NCI-H187 treated with DMSO at 0.1 percent for 48 hours (cell line): ENCODE measurements around the gene MIPOL1.
"Not testable (repeated sequence)": the region's sequence is repeated elsewhere in the genome, so short reads cannot be mapped to it uniquely, and the experiment has no call there.

Experiments
- DNase-seq: peaks from one replicate; lab custom pipeline; 2025; lab: John Stamatoyannopoulos, UW

MIPOL1 gene

DNA sequence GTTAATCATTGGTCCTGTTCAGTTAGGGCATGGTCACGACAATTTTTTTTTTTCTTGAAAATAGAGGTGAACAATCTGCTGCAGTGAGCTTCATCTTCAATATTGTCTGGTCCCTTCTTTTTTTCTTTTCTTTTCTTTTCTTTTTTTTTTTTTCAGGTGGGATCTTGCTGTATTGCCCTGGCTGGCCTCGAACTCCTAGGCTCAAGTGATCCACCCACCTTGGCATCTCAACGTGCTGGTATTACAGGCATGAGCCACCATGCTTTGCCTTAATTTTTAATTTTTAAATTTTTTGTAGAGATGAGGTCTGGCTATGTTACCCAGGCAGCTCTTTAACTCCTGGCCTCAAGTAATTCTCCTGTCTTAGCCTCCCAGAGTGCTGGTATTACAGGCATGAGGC, 36.5 kb downstream of the MIPOL1 start:
- DNase-seq: no peak

DNA sequence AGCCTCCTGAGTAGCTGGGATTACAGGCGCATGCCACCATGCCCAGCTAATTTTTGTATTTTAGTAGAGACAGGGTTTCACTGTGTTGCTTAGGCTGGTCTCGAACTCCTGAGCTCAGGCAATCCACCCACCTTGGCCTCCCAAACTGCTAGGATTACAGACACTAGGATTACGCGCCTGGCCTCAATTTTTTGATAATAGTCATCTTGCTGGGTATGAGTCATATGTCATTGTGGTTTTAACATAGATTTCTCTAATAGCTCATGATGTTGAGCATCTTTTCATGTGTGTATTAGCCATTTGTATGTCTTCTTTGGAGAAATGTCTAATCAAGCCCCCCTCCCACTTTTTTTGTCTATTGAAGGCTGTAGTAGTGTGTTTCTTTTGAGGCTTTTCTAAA, 38.3 kb downstream of the MIPOL1 start:
- not testable (repeated sequence) for DNase-seq

DNA sequence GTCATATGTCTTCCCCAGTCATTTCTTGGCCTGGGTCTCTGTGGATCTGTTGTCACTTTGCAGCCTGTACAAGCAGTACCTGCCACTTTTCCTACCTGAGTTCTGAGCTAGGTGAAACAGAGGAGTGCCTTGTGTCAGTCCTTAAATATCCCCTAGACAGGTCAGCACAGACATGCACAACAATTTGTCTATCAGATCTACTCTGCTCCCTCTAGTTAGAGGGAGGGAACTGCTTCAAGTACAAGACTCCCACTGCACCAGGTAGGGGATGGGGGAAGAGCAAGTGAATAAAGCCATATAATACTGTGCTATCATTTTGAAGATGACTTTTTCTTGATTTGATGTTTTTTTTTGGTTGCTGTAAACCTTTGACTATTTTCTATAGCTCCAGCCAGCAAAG, 39.4 kb downstream of the MIPOL1 start:
- no peak for DNase-seq

DNA sequence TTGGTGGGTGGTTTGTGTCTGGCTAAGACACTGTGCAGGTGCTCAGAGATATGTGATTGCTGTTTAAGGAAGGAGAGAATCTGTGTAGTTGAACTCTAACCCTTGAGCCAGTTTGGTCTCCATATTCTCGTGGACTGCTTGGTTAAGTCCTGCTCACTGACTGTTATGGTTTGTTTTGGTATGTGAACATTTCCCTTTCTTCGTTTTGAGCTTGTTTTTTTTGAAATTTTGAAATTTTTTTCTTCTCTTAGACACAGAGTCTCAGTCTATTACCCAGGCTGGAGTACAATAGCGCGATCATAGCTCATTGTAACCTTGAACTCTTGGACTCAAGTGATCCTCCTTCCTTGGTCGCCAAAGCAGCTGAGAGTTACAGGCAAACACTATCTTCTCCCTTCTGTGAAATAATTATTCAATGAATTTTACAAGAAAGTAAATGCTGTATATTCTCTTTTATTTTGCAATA, 40.0 kb downstream of the MIPOL1 start:
- DNase-seq: no peak

DNA sequence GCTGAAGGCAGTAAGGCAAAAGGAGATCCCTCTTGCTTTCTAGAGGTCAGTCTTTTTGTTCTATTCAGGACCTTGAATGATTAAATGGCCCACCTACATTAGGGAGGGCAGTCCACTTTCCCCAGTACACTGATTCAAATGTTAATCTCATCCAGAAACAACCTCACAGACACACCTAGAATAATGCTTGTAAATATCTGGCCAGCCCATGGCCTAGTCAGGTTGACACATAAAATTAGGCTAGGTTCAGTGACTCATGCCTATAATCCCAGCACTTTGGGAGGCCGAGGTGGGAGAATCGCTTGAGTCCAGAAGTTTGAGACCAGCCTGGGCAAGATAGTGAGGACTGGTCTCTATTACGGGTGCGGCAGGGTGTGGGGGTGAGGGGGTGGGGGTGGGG, 43.5 kb downstream of the MIPOL1 start:
- DNase-seq: no peak

DNA sequence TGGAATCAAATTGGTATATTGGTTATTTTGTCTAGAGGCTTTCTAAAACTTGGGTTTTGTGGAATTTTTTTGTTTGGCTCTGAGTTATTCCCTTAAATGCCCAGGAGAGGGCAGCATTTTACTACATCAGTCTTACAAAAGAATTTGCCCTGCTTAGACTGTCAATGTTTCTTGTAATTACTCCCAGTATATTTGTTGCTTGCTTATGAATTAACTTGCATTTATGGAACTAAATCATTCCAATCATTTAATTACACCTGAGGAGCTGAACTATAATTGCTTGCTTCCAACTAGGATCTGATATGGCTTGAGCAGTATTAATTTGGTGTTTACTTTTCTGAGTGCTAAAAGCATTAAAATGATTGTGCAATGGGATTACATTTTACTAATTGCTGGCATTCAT, 48.7 kb downstream of the MIPOL1 start:
- DNase-seq: peak; percentile 23

DNA sequence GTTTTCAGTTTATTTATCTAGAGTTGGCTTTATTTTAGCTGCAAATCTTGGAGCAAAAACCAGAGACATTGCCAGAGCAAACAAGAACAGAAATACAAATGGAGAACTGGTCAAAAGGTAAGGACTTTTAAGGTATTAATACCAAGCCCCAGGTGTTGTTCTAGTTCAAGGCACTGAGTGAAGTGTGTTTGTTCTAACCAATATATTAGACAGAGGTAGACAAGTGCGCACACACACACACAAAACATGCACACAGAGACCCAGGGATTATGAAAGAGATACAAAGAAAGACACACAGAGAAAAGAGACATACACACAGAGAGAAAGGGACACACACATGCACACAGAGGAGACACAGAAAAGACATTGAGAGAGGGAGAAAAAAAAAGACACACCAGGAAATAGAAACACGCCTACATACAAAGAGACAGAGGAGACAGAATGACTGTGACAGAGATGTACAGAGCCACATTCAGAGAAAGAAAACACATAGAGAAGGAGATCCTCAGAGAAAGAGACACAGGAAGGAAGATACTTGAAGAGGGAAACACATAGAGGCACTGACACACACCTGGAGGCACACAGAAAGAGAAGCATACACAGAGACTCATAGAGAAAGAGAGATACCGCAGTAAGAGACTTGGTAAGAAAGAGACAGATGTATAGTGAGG, 50.2 kb downstream of the MIPOL1 start:
- DNase-seq: no peak

DNA sequence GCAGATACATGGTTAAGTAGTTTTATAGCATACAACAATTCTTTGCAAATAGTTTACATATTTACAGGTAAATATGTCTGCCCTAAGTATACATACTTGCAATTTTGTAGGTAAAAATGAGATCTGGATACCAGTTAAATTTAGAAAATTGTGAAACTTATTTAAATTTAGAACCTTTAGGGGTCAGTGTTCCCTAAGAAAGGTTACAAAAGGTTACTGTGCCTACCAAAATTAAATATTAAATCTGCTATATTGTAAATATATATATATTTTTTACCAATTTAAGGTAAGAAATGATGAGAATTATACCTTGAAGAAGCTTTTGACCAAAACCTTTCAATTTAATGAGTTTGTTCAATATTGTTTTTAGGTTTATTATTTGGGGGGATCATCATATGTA, 54.0 kb downstream of the MIPOL1 start:
- DNase-seq: no peak

DNA sequence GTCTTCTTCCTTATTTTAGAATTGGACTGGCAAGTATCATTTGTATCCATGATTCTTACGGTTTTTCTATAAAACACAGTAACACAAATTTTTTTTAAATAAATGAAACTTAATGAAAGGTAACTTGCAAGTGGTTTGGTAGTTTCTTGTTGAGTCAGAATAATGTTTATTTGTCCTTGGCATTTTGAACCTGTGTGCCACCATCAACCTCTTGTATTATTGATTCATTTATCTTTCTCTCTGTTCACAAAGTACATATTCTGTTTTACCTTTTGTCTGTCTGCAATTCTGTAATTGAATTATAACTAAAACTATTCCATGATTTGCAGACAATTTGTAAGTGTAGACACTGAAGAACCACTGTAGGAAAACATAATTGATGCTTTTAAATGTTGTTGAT, 54.7 kb downstream of the MIPOL1 start:
- DNase-seq: no peak

DNA sequence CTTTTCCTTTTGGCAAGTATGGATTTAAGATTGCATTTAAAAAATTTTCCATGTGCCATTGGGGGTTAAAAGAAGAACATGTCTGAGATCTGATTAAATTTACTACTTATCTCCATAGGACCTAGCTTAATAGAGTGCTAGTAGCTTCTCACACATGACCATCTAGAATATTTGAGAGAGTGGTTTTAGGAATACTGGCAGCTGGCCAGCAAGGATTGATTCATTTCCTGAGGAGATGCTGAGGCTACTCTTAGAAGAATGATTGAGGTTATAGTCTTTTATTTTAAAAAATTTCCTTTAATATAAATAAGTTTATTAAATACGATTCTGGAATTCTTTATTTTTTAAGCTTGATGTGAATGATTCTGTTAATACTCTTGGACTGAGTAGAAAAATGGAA, 56.2 kb downstream of the MIPOL1 start:
- no peak for DNase-seq

DNA sequence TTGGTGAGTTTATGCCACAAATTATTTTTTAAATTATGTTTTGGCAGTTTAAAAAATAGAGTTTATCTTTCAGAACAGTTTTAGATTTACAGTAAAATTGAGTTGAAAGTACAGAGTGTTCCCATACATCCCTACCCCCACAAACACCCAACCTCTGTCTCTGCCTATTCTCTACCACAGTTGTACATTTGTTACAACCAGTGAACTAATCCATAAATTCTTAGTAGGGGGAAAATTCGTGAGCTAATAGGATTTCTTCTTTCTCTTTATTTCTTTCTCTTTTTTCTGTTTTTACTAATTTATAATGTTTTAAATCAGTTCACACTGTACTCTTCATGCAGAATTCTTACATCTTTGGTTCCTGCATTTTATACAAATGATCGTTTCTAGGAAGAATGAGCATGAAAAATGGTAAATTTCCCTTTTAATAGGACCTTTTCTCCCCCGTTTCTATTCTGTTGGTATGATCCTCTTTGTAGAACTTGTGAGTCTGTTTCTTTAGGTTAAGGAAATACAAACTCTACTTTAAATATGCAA, 56.7 kb downstream of the MIPOL1 start:
- DNase-seq: no peak

DNA sequence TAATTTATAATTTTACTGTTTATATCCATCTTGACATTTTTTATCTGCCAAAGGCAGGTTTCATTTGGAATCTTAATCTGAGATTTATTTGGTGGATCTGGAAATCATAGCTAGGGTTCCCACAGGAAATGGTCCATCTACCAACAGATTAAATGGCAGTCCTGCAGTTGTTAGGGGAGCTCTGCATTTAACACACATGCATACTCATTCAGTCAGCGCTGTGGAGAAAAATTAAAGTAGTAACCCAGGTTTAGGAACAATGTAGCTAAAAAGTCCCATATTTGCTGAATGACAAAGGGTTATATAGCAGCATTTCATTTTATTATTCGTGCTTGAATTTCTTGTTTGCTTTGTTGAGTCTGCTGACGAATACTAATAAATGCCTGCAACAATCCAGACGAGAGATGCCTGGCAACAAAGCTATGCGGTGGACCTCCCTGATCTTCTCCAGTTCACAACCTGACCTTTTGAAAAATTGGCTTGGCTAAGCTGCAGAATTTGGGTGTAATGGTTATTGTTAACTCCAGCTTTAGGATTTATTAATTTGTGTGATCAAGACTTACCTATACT, 59.8 kb downstream of the MIPOL1 start:
- DNase-seq: no peak

DNA sequence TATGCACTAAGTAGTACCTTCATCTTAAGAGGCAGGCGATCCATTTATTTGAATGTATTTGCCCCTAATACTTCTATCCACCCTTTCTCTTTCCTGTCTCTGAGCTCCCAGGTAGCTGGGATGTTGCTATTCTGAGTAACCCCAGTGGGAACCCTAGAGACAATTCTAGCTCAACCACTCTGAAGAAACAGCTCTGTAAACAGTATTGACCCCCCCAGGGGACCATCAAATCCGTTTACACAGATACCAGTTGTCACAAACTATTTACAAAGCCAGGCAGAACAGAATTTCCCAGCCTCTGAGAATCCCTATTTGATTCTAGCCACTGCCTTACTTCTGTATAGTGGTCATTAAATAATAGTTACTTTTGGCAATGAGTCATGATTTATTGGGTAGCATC, 64.9 kb downstream of the MIPOL1 start:
- no peak for DNase-seq

DNA sequence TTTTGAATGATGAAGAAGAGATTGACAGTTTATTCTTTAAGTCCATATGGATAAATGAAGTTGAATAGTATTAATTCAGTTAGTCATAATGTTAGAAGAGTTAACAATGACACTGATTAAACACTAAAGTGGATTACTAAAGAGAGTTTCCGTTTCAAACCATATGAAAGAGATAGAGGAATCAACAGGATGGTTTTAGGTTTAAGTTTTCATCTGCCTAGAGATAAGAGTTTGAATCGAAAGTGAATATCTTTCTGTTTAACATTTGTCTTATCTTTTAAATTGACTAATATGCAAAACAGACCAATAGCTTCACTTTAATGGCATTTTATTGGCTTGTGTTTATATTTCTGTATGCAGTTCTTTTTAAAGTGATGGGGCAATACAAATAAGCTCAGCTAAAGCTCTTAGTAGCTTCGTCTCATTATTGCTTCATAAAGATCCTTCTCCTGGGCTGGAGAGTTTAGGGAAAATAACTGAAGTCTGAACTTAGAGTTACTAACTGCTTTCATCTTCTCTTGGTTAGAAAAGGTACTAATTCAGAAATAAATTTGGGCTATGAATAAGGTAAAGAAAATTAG, 66.0 kb downstream of the MIPOL1 start:
- no peak for DNase-seq

DNA sequence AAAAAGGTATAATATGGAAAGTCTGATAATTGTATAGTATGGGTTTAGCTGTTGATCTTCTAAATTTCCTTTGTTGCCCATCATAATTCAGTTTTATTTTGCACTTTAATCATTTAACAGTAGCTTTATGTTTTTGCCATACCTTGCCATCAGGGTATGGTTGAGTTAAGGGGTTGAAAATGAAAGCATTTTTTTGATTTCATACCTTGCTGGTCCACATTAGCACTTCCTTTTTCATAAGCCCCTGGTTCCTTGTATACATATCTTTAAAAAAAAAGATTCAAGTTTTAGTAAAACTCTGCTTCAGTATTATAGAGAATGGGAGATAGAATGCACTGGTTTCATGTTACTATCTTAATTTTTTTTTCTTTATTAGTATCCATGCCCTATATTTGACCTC, 71.1 kb downstream of the MIPOL1 start:
- no peak for DNase-seq

DNA sequence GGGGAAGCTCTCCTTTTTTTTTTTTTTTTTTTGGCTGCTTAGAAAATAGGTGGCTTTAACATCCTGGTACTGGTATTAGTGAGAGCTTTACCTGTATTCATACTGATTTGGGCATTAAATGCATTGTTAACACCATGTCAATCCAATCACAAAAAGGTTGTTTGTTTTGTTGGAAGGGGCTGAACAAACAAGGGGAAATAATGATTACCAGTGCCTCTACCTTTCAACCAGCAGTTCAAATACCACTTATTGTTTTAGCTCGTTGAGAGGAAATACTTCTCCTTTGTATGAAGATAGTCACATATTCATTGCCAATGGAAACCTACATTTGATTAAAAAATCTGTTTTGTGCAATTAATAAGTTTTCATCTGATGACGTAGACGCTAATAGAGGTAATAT, 72.9 kb downstream of the MIPOL1 start:
- no peak for DNase-seq

DNA sequence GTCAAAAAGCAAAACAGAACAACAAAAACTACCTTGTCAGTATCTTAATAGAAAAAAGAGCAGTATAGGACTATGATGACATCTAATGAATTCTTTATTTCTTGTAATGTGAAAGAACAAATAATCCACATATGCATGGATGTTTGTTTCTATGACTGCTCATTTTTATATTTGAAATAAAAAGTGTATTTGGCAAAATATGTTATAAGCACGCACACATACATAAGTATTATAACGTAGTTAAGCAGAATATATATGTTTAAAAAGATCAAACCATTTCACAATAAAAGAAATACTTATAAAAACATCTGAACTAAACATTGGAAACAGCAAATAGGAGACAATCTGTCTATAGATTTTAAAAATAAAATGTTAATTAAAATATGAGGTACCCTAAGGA, 74.8 kb downstream of the MIPOL1 start:
- no peak for DNase-seq

DNA sequence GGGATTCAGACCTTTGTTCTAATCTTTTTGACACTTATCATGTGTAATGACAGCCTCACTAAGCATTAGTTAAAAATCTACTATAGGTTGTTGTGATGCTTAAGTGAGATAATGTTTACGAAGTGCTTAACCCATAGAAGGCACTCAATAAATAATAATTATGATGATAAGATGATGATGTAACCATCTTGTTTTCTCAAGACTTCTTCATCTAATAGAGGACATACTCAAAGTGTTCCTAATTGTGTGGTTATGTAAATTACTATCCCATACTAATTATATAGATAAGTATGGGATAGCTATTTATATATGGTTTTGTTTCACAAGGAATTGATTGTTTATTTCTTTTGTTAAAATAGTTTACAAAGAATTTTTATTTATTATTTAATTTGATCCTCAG, 76.9 kb downstream of the MIPOL1 start:
- DNase-seq: no peak

DNA sequence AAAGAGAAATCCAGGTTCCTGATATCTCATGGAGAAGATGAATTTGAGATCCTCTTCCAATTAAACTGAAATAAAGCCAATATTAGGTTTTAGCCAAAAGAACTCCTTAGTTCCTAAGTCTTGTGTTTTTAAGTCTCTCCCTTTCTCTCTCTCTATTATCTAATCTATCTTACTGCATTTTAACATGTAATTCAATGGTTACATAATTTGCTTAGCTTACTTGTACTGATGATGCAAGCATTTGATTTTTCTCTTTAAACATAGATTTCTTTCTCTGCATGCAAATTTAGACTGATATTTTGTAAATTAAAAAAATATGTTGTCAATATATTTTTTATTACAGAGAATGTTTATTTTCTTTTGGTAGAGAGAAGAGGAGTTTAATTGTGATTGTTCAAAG, 78.2 kb downstream of the MIPOL1 start:
- no peak for DNase-seq

DNA sequence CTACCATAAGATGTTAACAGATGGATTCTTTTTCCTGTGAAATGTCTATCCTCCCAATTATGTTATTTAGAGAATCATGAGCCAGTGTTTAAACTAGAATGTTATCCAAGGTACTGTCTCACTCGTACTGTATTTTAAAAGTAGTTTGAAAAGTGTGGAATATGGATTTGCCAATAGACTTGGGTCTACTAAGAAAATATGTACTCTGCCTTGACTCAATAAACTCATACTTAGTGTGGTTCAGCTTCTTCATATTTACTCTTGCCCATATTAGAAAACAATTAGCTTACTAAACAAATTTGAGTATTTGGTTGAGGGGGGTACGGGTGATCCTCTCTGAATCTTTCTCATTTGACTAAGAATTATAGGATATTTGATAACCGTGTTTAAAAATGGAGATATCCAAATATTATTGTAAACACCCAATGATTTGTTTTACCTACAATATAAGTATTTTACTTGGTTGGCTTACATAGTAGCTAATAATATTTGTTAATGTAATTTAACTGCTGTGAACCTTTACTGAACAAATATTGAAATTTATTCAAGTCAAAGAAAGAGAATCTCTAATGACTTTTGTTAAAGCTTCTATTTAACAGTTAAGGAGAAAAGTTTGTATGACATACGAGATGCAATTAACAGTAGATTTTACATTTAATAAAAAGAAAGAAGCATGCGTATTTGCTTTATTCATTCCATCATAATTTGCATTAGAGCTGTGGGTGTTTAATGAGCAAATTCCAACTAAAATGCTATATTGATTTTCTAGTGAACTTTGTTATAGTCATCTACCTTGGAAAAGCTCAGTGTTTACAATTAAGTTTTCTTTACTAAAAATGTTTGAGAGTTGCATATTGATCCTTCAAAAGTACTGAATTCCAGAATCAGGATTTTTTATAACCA, 81.2 kb downstream of the MIPOL1 start:
- DNase-seq: no peak

DNA sequence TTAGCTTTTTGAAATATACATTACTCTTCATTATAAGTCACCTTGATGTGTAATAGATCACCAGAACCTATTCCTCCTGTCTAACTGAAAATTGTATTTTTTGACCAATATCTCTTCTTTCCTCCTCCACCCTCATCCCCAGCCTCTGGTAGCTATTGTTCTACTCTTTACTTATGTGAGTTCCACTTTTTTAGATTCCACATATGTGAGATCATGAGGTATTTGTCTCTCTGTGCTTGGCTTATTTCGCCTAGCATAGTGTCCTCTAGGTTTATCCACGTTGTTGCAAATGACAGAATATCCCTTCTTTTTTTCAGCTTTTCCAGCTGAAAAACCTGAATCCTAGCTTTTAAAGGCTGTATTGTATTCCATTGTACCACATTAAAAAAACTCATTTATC, 82.1 kb downstream of the MIPOL1 start:
- DNase-seq: no peak

DNA sequence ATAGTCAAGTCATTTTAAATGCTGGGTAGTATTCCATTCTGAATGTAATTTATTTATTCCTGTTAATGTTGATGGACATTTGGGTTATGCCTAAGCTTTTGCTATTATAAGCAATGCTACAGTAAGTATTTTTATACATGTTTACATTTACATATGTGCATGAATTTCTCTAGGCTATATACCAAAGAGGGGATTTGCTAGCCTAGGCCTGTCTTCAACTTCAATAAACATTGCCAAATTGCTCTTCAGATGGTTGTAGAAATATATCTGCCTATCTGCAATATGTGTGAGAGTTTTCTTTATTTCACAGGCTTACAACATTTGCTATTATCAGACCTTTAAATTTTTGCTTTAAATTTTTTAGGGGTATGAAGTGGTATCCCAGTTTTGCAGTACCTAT, 87.0 kb downstream of the MIPOL1 start:
- DNase-seq: no peak

DNA sequence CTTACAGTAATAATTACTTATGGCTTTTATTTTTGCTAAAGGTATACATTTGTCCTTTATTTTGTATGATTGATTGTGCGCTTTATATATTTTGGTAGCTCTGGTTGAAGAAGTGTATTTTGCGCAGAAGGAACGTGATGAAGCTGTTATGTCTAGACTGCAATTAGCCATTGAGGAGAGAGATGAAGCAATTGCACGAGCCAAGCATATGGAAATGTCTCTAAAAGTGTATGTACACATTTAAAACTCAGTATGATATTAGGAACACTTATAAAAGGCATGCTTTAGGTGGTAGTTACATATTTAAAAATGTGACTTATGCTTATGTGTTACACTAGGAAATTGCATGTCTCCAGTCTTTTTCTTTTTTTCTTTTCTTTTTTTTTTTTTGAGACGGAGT, 87.5 kb downstream of the MIPOL1 start:
- DNase-seq: no peak
